SK-N-MC (cell line): ENCODE results near the gene ZNF398.

Experiments used
- EZH2 ChIP-seq: fragments of 200-600 bp; sonication (generic); IDR thresholded peaks from one replicate; pipeline ENCODE4 v1.6.1; 2017; ENCODE audit warnings: antibody characterized with exemption
- FOXP2 ChIP-seq: optimal IDR thresholded peaks from 2 replicates; pipeline ENCODE3; 2011; ENCODE audit warnings: mild to moderate bottlenecking, moderate library complexity; ENCODE audit not compliant: insufficient read depth; ENCODE audit errors: extremely low read length, control extremely low read depth
- POLR2AphosphoS5 ChIP-seq: IDR thresholded peaks from 2 replicates; pipeline ENCODE4 v1.6.1; 2012; ENCODE audit warnings: mild to moderate bottlenecking, low read depth, low read length, borderline replicate concordance

- no peak for TF ChIP-seq POLR2AphosphoS5
- no peak for TF ChIP-seq EZH2
- TF ChIP-seq FOXP2 = no peak
Observed at GRCh38 chr7:149228831-149229471, 81.7 kb downstream of the ZNF398 start.
